Muscle of leg (tissue), 11 donors: Measurements from ENCODE around the gene TRAF7. TPM values are rescaled to one million over a fixed set of nuclear protein-coding genes. Genes with fewer than 3 reads are reported as not detected.
"Not testable (repeated sequence)": the region's sequence is repeated elsewhere in the genome, so short reads cannot be mapped to it uniquely, and the experiment has no call there.

Source experiments
- DNase-seq: peaks from one replicate; pipeline ENCODE4 v3.0.0; 2013
- H3K27ac ChIP-seq: one replicate; pipeline ENCODE4 v1.5.1; 2013; ENCODE audit warnings: mild to moderate bottlenecking, low read length, control low read depth
- H3K27me3 ChIP-seq: one replicate; pipeline ENCODE4 v1.6.1; 2013; ENCODE audit warnings: low read length; ENCODE audit not compliant: control insufficient read depth, insufficient read depth
- H3K36me3 ChIP-seq: one replicate; pipeline ENCODE4 v1.6.1; 2013; ENCODE audit warnings: low read length; ENCODE audit not compliant: control insufficient read depth, insufficient read depth
- H3K4me1 ChIP-seq: one replicate; pipeline ENCODE4 v1.6.1; 2013; ENCODE audit warnings: low read length; ENCODE audit not compliant: control insufficient read depth, insufficient read depth
- H3K4me3 ChIP-seq: one replicate; pipeline ENCODE4 v1.5.1; 2013; ENCODE audit warnings: low read length, control low read depth
- H3K9me3 ChIP-seq: replicated peaks from 2 replicates; pipeline ENCODE4 v1.6.1; 2013; ENCODE audit warnings: low read depth, low read length; ENCODE audit not compliant: control insufficient read depth
- WGBS: methylation state at CpG from one replicate; pipeline ENCODE4 v1.1.5; 2013; ENCODE audit warnings: missing lambda C conversion rate; ENCODE audit not compliant: insufficient coverage; 5-methylcytosine and 5-hydroxymethylcytosine counted together
- polyA plus RNA-seq, 8 donors: library from polyadenylated mRNA; unstranded; fragments of 120-200 nt; gene quantifications; one replicate each; pipeline versions ENCODE4 v1.2.1 to v1.2.3, GENCODE V29; 2013; ENCODE audit warnings: inconsistent platforms in 1 of 8, low replicate concordance in 1 of 8; ENCODE audit not compliant: insufficient read length in 8 of 8, insufficient read depth in 1 of 8
- total RNA-seq: library from RNA; stranded (reverse); fragments of 120-200 nt; gene quantifications from one replicate; pipeline ENCODE4 v1.2.4, GENCODE V29; 2013

TRAF7 gene
- total and polyA plus RNA-seq, 9 donors, result 29.0 to 52.6 (median 44.5) TPM

DNA sequence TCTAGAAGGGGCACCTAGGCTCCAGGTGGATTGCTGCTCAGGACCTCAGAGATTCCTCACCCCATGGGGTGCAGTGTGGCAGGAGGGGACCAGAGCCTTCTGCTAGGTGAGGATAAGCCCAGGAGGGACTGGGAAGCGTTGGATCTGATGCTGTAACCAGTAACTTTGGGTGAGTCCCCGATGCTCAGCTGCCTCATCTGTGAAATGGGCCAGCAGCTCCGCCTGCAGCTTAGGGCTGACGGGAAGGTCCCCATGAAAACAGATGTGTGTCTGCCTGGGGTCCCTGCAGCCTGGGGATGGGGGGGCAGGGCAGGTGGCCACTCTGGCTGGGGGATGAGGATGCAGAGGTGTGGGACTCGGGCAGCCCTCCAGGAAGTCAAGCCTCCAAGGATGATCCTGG, 43.5 kb downstream of the TRAF7 start:
- WGBS, result 44% methylated on average over 5 of the region's 5 CpGs
- Histone ChIP-seq H3K4me1 (peaks cover 18% of the 10 kb centered on the region), H3K36me3 (no peaks in the 10 kb centered on the region), H3K9me3 (no peaks in the 10 kb centered on the region), H3K27ac (no peak overlapping the region), H3K4me3 (no peak overlapping the region), H3K27me3 (peaks cover 45% of the 10 kb centered on the region)
- no peak for DNase-seq

DNA sequence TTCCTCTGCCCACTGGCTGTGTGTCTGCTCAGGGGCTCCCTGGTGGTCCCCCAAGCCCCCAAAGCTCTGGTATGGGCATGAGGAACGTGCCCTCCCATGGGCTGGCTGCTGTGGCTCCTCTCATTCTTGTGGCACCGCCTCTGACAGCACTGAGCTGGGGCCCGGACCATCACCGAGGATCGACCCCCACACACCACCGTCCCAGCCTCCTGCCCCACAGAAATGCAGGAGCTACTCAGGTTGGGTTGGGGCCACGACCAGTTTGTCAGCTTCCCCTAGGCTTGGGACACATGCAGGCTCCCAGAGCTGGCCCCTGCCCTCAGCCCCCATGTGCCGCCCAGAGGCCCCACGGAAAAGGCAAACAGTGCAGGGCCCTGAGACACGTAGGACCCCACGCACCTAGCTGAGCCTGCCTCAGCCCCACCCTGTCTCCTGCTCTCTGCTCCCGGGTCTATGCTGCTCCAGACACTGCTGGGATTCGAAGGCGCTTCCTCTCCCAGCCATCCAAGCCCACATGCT, 44.1 kb downstream of the TRAF7 start:
- Histone ChIP-seq H3K9me3 (no peaks in the 10 kb centered on the region), H3K27me3 (peaks cover 39% of the 10 kb centered on the region), H3K27ac (no peak overlapping the region), H3K4me3 (no peak overlapping the region), H3K36me3 (no peaks in the 10 kb centered on the region), H3K4me1 (peaks cover 16% of the 10 kb centered on the region)
- WGBS, result 41% methylated on average over 11 of the region's 14 CpGs
- no peak for DNase-seq

DNA sequence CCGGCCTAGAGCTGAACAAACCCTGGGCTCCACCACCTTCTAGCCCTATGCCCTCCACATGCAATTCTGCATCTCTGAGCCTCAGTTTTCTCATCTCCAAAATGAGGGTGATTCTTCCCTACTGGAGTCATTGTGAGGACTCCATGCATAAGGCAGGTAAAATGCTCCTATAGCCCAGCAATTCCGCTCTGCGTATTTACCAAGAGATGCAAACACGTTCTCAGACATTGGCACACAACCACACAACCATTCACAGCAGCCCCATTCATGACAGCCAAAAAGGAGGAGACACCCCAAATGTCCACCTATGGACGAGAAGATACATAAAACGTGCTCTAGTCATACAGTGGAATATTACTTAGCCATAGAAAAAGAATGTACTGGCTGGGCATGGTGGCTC, 44.7 kb downstream of the TRAF7 start:
- no peak for DNase-seq
- H3K27ac ChIP-seq, result no peak overlapping the region
- H3K4me3 ChIP-seq, result no peak overlapping the region
- H3K27me3 ChIP-seq, result peaks cover 33% of the 10 kb centered on the region
- no peaks in the 10 kb centered on the region for H3K36me3 ChIP-seq
- peaks cover 12% of the 10 kb centered on the region for H3K4me1 ChIP-seq
- 90% methylated on average over 3 of the region's 6 CpGs for WGBS
- H3K9me3 ChIP-seq, result no peaks in the 10 kb centered on the region

DNA sequence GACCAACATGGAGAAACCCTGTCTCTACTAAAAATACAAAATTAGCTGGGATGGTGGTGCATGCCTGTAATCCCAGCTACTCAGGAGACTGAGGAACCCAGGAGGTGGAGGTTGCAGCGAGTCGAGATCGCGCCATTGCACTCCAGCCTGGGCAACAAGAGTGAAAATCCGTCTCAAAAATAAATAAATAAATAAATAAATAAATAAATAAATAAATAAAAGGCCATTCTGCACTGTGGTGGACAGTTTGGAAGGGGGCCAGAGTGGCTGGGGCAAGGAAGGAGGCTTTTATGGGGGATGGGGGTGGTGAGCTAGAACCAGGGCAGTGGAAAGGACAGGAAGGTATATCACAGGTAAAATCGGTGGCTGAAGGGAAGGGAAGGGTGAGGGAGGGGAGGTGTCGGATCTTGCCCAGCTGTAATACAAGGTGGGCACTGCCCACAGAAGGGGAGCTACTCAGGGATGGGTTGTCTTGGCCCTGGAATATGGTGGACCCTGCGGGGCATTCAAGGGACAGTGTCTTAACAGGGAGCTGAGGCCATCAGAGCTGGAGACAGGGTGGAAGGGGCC, 47.6 kb downstream of the TRAF7 start:
- H3K27me3 ChIP-seq, result peaks cover 13% of the 10 kb centered on the region
- H3K36me3 ChIP-seq, result peaks cover 17% of the 10 kb centered on the region

DNA sequence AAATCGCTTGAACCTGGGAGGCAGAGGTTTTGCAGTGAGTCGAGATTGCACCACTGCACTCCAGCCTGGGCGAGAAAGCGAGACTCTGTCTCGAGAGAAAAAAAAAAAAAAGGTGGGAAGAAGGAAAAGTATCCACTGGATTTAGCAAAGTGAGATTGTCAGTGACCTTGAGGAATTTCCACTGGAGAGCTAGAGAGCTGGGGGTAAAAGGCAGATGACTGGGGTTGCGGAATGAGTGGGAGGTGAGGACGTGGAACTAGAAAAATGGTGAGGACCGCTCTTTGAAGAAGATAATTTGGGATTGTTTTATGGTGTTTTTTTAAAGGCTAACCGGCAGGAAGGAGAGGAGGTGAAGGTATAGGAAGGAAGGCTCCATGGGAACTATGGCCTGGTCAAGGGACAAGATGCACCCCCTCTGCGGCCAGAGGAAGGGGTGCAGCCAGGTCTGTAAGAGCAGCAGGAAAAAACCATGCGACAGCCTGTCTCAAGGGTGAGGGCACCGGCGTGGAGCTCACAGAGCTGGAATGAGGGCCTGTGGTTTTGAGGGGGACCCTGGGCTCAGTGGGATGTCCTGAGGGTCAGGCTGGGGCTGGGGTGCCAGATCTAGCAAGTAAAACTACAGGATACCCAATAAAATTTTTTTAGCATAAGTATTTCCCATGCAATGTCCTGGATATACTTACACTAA, 49.0 kb downstream of the TRAF7 start:
- whole genome bisulfite sequencing, result 79% methylated on average over 10 of the region's 13 CpGs
- Histone ChIP-seq H3K9me3 (no peaks in the 10 kb centered on the region), H3K27ac (peak overlapping the region; percentile 86), H3K36me3 (peaks cover 30% of the 10 kb centered on the region), H3K4me1 (peaks cover 26% of the 10 kb centered on the region), H3K27me3 (peaks cover 4% of the 10 kb centered on the region), H3K4me3 (peak overlapping the region; percentile 66)
- DNase-seq, result no peak

More for the DNA sequence above, 47.6 kb downstream of the TRAF7 start:
- DNase-seq, H3K9me3 ChIP-seq, H3K4me3 ChIP-seq, H3K27ac ChIP-seq: not testable (repeated sequence)
- peaks cover 21% of the 10 kb centered on the region for H3K4me1 ChIP-seq
- 95% methylated on average over 3 of the region's 8 CpGs for WGBS

DNA sequence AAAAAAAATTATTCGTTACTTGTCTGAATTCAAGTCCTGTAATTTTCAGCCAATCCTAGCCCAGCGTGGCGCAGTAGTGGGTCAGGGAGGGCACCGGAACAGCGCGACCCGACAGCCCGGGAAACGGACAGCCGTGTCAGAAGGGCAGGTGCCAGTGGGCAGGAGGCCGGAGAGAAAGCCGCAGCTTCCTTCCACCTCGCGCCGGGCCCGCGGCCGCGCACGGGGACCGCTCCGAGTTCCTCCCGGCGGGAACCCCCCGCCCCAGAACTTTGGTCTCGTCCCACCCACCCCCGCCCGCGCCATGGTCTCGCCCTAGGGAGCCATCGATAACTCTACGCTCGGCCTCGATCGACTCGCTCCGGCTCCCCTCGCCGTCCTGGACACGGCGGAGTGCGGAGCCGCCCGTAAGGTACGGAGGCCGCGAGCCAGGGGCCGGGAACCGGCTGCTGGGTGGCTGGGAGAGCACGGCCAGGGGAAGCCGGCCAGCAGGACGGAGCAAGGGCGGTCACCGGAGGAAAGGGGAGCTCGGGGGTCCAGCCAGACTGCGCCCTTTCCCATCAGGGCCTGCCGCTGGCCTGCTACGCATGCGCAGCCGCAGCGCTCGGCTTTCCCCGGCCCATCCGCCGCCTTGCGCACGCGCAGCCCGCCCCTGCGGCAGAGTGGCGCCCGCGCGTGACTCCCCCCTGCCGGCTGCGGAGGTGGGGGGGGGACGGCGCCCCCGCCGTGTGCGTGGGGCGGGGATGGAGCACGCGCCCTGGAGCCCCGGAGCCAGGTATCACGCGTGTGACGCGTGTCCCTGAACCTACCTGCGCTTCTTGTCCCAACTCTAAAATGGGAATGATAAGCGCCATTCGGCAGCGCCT, 49.8 kb downstream of the TRAF7 start, which contains the start of gene MLST8:
TSS of gene MLST8 (plus strand) at position 351 of the 863 bp plus-strand sequence. CDS start 632 bp downstream, outside the sequence.
- peaks cover 31% of the 10 kb centered on the region for H3K4me1 ChIP-seq
- peak within 1 kb of the TSS; percentile 66 for H3K4me3 ChIP-seq
- under 1% methylated on average over 83 of the region's 93 CpGs for WGBS
- peak within 1 kb of the TSS; percentile 86 for H3K27ac ChIP-seq
- H3K27me3 ChIP-seq, result peaks cover 2% of the 10 kb centered on the region
- no peaks in the 10 kb centered on the region for H3K9me3 ChIP-seq
- H3K36me3 ChIP-seq, result peaks cover 32% of the 10 kb centered on the region
- DNase-seq, result peak; percentile 93

DNA sequence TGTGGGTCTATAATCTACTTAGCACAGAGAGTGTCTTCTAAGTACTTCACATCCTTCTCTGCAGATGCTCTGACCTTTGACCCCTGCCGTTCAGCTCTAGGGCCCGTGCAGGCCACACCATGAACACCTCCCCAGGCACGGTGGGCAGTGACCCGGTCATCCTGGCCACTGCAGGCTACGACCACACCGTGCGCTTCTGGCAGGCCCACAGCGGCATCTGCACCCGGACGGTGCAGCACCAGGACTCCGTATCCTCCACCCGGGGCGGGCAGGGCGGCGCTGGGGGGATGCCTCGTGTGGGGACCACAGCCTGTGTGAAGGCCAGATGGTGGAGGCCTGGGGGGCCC, 50.4 kb downstream of the TRAF7 start:
- no peaks in the 10 kb centered on the region for H3K9me3 ChIP-seq
- H3K4me3 ChIP-seq, result peak overlapping the region; percentile 66
- H3K27ac ChIP-seq, result peak overlapping the region; percentile 55
- peaks cover 37% of the 10 kb centered on the region for H3K4me1 ChIP-seq
- H3K36me3 ChIP-seq, result peaks cover 32% of the 10 kb centered on the region
- peaks cover 2% of the 10 kb centered on the region for H3K27me3 ChIP-seq
- WGBS, result 4% methylated on average over 8 of the region's 16 CpGs
- no peak for DNase-seq

DNA sequence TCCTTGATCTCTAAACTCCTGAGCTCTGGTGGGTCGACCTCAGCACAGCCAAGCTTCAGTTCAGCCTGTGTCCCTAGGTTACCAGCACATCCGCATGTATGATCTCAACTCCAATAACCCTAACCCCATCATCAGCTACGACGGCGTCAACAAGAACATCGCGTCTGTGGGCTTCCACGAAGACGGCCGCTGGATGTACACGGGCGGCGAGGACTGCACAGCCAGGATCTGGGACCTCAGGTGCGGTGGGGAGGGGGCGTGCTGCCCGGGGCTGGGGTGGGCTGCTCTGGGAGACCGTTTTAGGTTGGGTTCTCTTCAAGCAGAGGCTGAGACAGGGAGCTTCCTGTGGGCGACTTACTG, 50.8 kb downstream of the TRAF7 start:
- H3K27ac ChIP-seq, result no peak overlapping the region
- peak overlapping the region; percentile 66 for H3K4me3 ChIP-seq
- H3K27me3 ChIP-seq, result peaks cover 2% of the 10 kb centered on the region
- H3K36me3 ChIP-seq, result peaks cover 32% of the 10 kb centered on the region
- WGBS, result 87% methylated on average over 15 of the region's 18 CpGs
- DNase-seq, result no peak
- peaks cover 42% of the 10 kb centered on the region for H3K4me1 ChIP-seq
- H3K9me3 ChIP-seq, result no peaks in the 10 kb centered on the region

DNA sequence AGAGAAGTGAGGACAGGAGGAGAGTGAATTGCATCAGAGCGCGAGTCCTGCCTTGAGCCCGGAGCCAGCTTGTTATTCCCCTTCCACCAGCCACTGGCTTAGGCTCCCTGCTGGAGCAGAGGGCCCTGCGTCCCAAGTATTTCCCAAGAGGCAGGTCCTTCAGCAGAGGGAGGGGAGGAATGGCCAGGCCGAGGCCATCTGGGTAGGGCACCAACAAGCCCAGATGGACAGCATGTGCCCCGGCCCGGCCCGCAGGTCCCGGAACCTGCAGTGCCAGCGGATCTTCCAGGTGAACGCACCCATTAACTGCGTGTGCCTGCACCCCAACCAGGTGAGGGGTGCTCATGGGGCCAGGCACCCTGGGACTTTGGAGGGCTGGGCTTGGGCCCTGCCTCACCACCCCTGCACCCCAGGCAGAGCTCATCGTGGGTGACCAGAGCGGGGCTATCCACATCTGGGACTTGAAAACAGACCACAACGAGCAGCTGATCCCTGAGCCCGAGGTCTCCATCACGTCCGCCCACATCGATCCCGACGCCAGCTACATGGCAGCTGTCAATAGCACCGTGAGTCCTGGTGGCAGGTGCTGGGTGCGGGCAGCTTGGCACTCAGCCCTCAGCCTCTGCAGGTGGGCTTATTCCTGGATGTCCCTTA, 51.3 kb downstream of the TRAF7 start:
- H3K27me3 ChIP-seq, result no peaks in the 10 kb centered on the region
- peaks cover 36% of the 10 kb centered on the region for H3K36me3 ChIP-seq
- WGBS, result 86% methylated on average over 20 of the region's 23 CpGs
- no peak for DNase-seq
- peaks cover 47% of the 10 kb centered on the region for H3K4me1 ChIP-seq
- H3K27ac ChIP-seq, result no peak overlapping the region
- H3K9me3 ChIP-seq, result no peaks in the 10 kb centered on the region
- no peak overlapping the region for H3K4me3 ChIP-seq
